ENCODE measurements around the gene ZNF592.
A peak's percentile ranks its signal among the peaks of the same experiment; 100 is the strongest.
"Not testable (repeated sequence)": the region's sequence is repeated elsewhere in the genome, so short reads cannot be mapped to it uniquely, and the experiment has no call there.

The ZNF592 gene

GRCh38 chr15:84749111-84749991, 959 bp downstream of the ZNF592 start:
- no peak for DNase-seq (ENCODE audit: low spot score)

GRCh38 chr15:84750583-84751092, 2.2 kb downstream of the ZNF592 start:
- DNase-seq (ENCODE audit: low spot score), result no peak

- not testable (repeated sequence) for DNase-seq (ENCODE audit: low spot score)
These were observed 3.3 kb downstream of the ZNF592 start for GRCh38 chr15:84751721-84752120.

- no peak for DNase-seq (ENCODE audit: low spot score)
These were observed 3.8 kb downstream of the ZNF592 start for GRCh38 chr15:84752195-84752594.

GRCh38 chr15:84752700-84753099, 4.3 kb downstream of the ZNF592 start:
- peak; percentile 62 for DNase-seq (ENCODE audit: low spot score)

GRCh38 chr15:84754889-84755288, 6.5 kb downstream of the ZNF592 start:
- not testable (repeated sequence) for DNase-seq (ENCODE audit: low spot score)

GRCh38 chr15:84755736-84756527, 7.5 kb downstream of the ZNF592 start:
- DNase-seq (ENCODE audit: low spot score), result no peak

GRCh38 chr15:84759018-84759417, 10.6 kb downstream of the ZNF592 start:
- DNase-seq (ENCODE audit: low spot score), result no peak

GRCh38 chr15:84760219-84760618, 11.8 kb downstream of the ZNF592 start:
- DNase-seq (ENCODE audit: low spot score), result no peak

GRCh38 chr15:84761607-84762131, 13.3 kb downstream of the ZNF592 start:
- DNase-seq (ENCODE audit: low spot score), result no peak

- DNase-seq (ENCODE audit: low spot score), result no peak
These were observed 14.6 kb downstream of the ZNF592 start for GRCh38 chr15:84762840-84763572.

- DNase-seq (ENCODE audit: low spot score), result no peak
These were observed 16.2 kb downstream of the ZNF592 start for GRCh38 chr15:84764585-84764984.

GRCh38 chr15:84764989-84765388, 16.6 kb downstream of the ZNF592 start:
- DNase-seq (ENCODE audit: low spot score), result no peak

GRCh38 chr15:84765675-84766074, 17.3 kb downstream of the ZNF592 start:
- DNase-seq (ENCODE audit: low spot score), result no peak

- no peak for DNase-seq (ENCODE audit: low spot score)
These were observed 18.2 kb downstream of the ZNF592 start for GRCh38 chr15:84766461-84767035.

GRCh38 chr15:84772031-84772430, 23.6 kb downstream of the ZNF592 start:
- DNase-seq (ENCODE audit: low spot score), result no peak

GRCh38 chr15:84772467-84772866, 24.1 kb downstream of the ZNF592 start:
- no peak for DNase-seq (ENCODE audit: low spot score)

- DNase-seq (ENCODE audit: low spot score), result no peak
These were observed 25.3 kb downstream of the ZNF592 start for GRCh38 chr15:84773716-84774115.

GRCh38 chr15:84775867-84776449, 27.6 kb downstream of the ZNF592 start:
- no peak for DNase-seq (ENCODE audit: low spot score)

GRCh38 chr15:84778194-84778593, 29.8 kb downstream of the ZNF592 start:
- DNase-seq (ENCODE audit: low spot score), result no peak

GRCh38 chr15:84780492-84780891, 32.1 kb downstream of the ZNF592 start:
- no peak for DNase-seq (ENCODE audit: low spot score)

Measured in hepatic stellate cell (primary cell).